ENCODE measurements around the gene ERMP1. TPM values are rescaled to one million over a fixed set of nuclear protein-coding genes. Genes with fewer than 3 reads are reported as not detected.

Gene ERMP1
- total and polyA plus RNA-seq, 2 of the 8 experiments (the other 6 are each of a cell fraction or from before 2014, with no cell fraction given): 12.8 to 16.7 TPM

GRCh38 chr9:5778805-5779204 is 54.1 kb downstream of the ERMP1 start:
- TF ChIP-seq SIRT6 (IDR thresholded peaks at IDR 0.05; ENCODE audit: low read length): no peak
- TF ChIP-seq CHD2 (IDR thresholded peaks at IDR 0.05; ENCODE audit: low read length): no peak
- TF ChIP-seq ATF2 (IDR thresholded peaks at IDR 0.05; ENCODE audit: low read length): no peak
- TF ChIP-seq E2F6 (IDR thresholded peaks at IDR 0.05): peak; percentile 33; the same call in 1 of the 2 replicates
- peak; percentile 35; the same call in 1 of the 2 replicates for TF ChIP-seq MAX (IDR thresholded peaks at IDR 0.05)
- TF ChIP-seq BCL11A (IDR thresholded peaks at IDR 0.05; ENCODE audit: low read depth in 2 of 2, low read length in 2 of 2): no peak
- no peak for TF ChIP-seq GTF2F1 (IDR thresholded peaks at IDR 0.05; ENCODE audit: borderline replicate concordance, low read depth, low read length)
- TF ChIP-seq RFX5 (IDR thresholded peaks at IDR 0.05; ENCODE audit: borderline replicate concordance, low read depth, low read length): no peak
- TF ChIP-seq SP4 (IDR thresholded peaks at IDR 0.05; ENCODE audit: low read length): no peak
- no peak for FAIRE-seq
- no peak overlapping the region for H3K23ac ChIP-seq (ENCODE audit: insufficient read length)
- no peak overlapping the region for H2BK12ac ChIP-seq (ENCODE audit: low read depth, low read length)
- H3K4me2 ChIP-seq (ENCODE audit: insufficient read depth in 1 of 2, low read depth in 2 of 2, low read length in 2 of 2): no peak overlapping the region
- no peak overlapping the region for H2BK20ac ChIP-seq (ENCODE audit: low read length)
- H3K18ac ChIP-seq (ENCODE audit: extremely low read depth, low read length): no peak overlapping the region
- peaks cover 22 to 28% of the 10 kb centered on the region in 2 experiments for H3K9me3 ChIP-seq (ENCODE audit: insufficient read depth in 2 of 2, low read depth in 1 of 2, low read length in 1 of 2)
- H3K4me1 ChIP-seq (replicated peaks in 1 of 4; ENCODE audit: control insufficient read depth in 3 of 4, insufficient read depth in 4 of 4, low read length in 3 of 4): peaks cover 0 to 4% (median 0%) of the 10 kb centered on the region in 4 experiments; a peak in 1 of 7 replicates
- no peaks in the 10 kb centered on the region for H3K27me3 ChIP-seq (replicated peaks in 1 of 4; ENCODE audit: control insufficient read depth in 3 of 4, extremely low read depth in 1 of 4, insufficient read depth in 3 of 4, low read length in 3 of 4)
- no peak overlapping the region for H2AK5ac ChIP-seq (ENCODE audit: low read depth, low read length)
- no peak overlapping the region for H3K14ac ChIP-seq (ENCODE audit: insufficient read length)
- no peak overlapping the region for H4K91ac ChIP-seq (replicated peaks; ENCODE audit: insufficient read length, low read length)
- no peaks in the 10 kb centered on the region for H3K79me1 ChIP-seq (ENCODE audit: low read depth, low read length)
- H2BK5ac ChIP-seq (ENCODE audit: low read depth, low read length): no peak overlapping the region
- H3K27ac ChIP-seq (ENCODE audit: low read depth, low read length): no peak overlapping the region
- DNase-seq (ENCODE audit: low read depth in 1 of 2, low spot score in 2 of 2): no peak
- no peak overlapping the region for H2BK120ac ChIP-seq (replicated peaks; ENCODE audit: low read depth, low read length)
- H3K56ac ChIP-seq (replicated peaks; ENCODE audit: insufficient read length, low read depth, low read length): no peak overlapping the region
- 92% methylated on average over 1 of the region's 1 CpG; no CpG with 5 or more reads in 1 of the 2 experiments for WGBS, 2 experiments (ENCODE audit: extremely low coverage in 1 of 2, insufficient coverage in 1 of 2, insufficient read length in 1 of 2, insufficient replicate concordance in 2 of 2, low coverage in 1 of 2, low lambda C conversion rate in 2 of 2, missing lambda C conversion rate in 1 of 2)
- no peak overlapping the region for H4K5ac ChIP-seq (ENCODE audit: insufficient read length, low read depth, low read length)
- H3K9ac ChIP-seq (replicated peaks in 1 of 4; ENCODE audit: extremely low read depth in 1 of 4, low read depth in 3 of 4, low read length in 3 of 4): no peak overlapping the region
- no peak overlapping the region for H3K4me3 ChIP-seq (ENCODE audit: extremely low read depth in 1 of 4, insufficient read depth in 2 of 4, low read depth in 3 of 4, low read length in 4 of 4)
- H3K4ac ChIP-seq (replicated peaks; ENCODE audit: insufficient read length, low read depth, low read length): no peak overlapping the region
- no peak overlapping the region for H4K8ac ChIP-seq (ENCODE audit: extremely low read depth, insufficient read depth, low read length)
- H4K20me1 ChIP-seq (replicated peaks in 1 of 2; ENCODE audit: control insufficient read depth in 1 of 2, insufficient read depth in 2 of 2, low read length in 2 of 2): no peaks in the 10 kb centered on the region
- H3K36me3 ChIP-seq (ENCODE audit: control insufficient read depth in 2 of 4, insufficient read depth in 4 of 4, low read length in 3 of 4): peaks cover 3 to 37% (median 18%) of the 10 kb centered on the region in 4 experiments; a peak in 7 of 8 replicates
- no peak overlapping the region for H2BK15ac ChIP-seq (ENCODE audit: low read length)
- H3K23me2 ChIP-seq (ENCODE audit: low read depth, low read length): no peaks in the 10 kb centered on the region
- POLR2A ChIA-PET (ENCODE audit: partially characterized antibody): no interaction called here
- H2AFZ ChIP-seq (ENCODE audit: low read length): no peak overlapping the region
- H3K79me2 ChIP-seq (ENCODE audit: control insufficient read depth in 1 of 2, insufficient read depth in 2 of 2, low read length in 2 of 2): no peaks in the 10 kb centered on the region
- CTCF ChIA-PET (ENCODE audit: partially characterized antibody): no interaction called here

Measured in H1 (cell line).